Measurements from ENCODE around the gene SLC22A12. TPM values are rescaled to one million over a fixed set of nuclear protein-coding genes. Genes with fewer than 3 reads are reported as not detected.

The SLC22A12 gene
- total RNA-seq, 2 donors from 2014 or later: not detected

DNA sequence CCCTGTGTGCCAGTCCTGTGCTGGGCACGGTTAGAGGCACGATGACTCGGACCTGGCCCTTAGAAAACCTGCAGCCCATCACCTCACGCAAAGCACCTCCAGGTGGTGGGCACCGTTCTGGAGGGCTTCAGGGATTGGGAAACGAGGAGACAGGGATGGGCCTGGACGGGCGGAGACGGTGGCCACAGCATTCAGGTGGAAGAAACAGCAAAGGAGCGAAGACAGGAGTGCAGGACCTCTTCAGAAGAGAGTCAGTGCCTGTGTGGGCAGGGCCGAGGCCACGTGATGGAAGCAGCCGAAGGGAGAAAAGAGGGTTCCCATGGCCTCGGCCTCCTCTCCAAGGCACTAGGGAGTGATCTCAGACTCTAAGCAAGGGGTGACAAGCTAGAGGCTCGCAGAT lies 8.1 kb upstream of the SLC22A12 start:
- no peak for TF ChIP-seq CTCF (IDR thresholded peaks at IDR 0.05)
- Histone ChIP-seq H3K9me3 (no peaks in the 10 kb centered on the region), H3K36me3 (no peaks in the 10 kb centered on the region), H3K4me3 (no peak overlapping the region), H3K27me3 (replicated peaks; ENCODE audit: insufficient read depth) (no peaks in the 10 kb centered on the region), H3K27ac (no peak overlapping the region), H3K4me1 (ENCODE audit: control insufficient read depth in 1 of 2, low read depth in 2 of 2) (peaks cover 5 to 15% of the 10 kb centered on the region in 2 donors)
- DNase-seq (ENCODE audit: low spot score) (no peak), ATAC-seq (ENCODE audit: insufficient number of reproducible peaks, low FRiP score, low read depth) (no peak)

DNA sequence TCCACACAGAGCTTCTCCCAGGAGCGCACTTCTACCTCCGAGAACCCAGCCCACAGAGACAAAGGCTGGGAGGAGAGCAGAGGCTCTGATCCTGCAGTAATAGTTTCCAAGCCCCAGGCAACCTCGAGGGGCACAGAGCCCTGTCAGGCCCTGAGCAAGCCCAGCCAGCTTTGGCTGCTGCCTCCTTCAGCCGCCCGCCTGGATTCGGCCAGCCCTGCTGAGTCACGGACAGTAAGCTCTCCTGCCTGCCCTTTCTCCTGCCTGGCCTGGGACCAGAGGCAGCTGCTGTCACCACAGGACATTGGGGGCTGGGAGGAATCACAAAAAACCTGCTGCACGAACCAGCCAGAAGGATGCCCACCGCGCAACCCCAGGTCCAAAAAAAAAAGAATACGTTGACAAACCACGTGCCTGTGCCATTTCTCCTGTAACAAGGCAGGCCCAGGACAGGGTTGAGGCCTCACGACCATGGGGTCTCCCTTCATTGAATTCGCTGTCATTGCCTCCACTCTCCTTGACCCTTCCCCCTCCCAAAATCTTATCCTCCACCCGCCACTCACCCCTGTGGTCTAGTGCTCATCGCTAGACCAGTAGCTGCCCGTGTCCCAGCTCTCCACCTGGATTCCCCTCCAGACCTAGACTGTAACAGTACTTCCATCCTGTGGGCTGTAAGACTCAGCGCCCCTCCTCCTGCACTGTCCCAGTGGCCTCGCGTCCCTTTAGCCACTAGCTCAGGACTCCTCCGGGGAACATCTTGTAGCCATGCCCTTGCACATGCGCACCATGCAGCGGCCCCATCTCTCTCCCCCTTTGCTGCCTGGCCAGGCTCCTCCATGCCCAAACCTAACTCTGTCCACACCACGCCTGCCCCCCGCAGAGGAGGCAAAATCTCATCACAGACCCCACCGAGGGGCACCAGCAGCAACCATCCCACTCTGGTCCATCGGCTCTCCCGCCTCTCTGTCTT lies 7.4 kb upstream of the SLC22A12 start:
- TF ChIP-seq CTCF (IDR thresholded peaks at IDR 0.05): no peak
- Histone ChIP-seq H3K4me3 (no peak overlapping the region), H3K9me3 (no peaks in the 10 kb centered on the region), H3K4me1 (ENCODE audit: control insufficient read depth in 1 of 2, low read depth in 2 of 2) (peaks cover 5 to 15% of the 10 kb centered on the region in 2 donors), H3K36me3 (no peaks in the 10 kb centered on the region), H3K27ac (no peak overlapping the region), H3K27me3 (replicated peaks; ENCODE audit: insufficient read depth) (no peaks in the 10 kb centered on the region)
- no peak for DNase-seq (ENCODE audit: low spot score)
- no peak for ATAC-seq (ENCODE audit: insufficient number of reproducible peaks, low FRiP score, low read depth)

DNA sequence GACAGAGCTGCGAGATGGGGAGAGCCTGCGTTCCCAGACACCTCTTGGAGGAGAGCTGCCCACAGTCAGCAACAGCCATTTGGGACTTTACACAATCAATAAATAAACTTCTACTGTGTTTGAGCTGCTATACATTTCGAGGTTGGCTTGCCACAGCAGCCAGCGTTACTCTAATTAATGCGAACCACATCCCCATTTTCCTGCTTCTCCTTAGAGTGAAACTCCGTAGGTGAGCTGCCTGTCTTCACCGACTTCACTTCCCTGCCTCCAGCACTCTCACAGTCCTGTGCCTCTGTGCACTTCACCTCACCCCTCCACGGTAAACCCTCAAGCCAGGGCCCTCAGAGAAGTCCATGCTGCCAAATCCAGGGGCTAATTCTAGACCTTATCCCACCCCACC lies 5.9 kb upstream of the SLC22A12 start:
- no peak for ATAC-seq (ENCODE audit: insufficient number of reproducible peaks, low FRiP score, low read depth)
- Histone ChIP-seq H3K4me3 (no peak overlapping the region), H3K4me1 (ENCODE audit: control insufficient read depth in 1 of 2, low read depth in 2 of 2) (peaks cover 5 to 10% of the 10 kb centered on the region in 2 donors), H3K36me3 (no peaks in the 10 kb centered on the region), H3K9me3 (no peaks in the 10 kb centered on the region), H3K27ac (no peak overlapping the region), H3K27me3 (replicated peaks; ENCODE audit: insufficient read depth) (no peaks in the 10 kb centered on the region)
- no peak for DNase-seq (ENCODE audit: low spot score)
- TF ChIP-seq CTCF (IDR thresholded peaks at IDR 0.05): no peak

GRCh38 chr11:64586366-64586765 lies 4.7 kb upstream of the SLC22A12 start:
- H3K27ac ChIP-seq: no peak overlapping the region
- no peaks in the 10 kb centered on the region for H3K36me3 ChIP-seq
- H3K4me3 ChIP-seq: no peak overlapping the region
- DNase-seq (ENCODE audit: low spot score) (no peak), ATAC-seq (ENCODE audit: insufficient number of reproducible peaks, low FRiP score, low read depth) (no peak)
- no peak for TF ChIP-seq CTCF (IDR thresholded peaks at IDR 0.05)
- H3K4me1 ChIP-seq (ENCODE audit: control insufficient read depth in 1 of 2, low read depth in 2 of 2): no peaks in the 10 kb centered on the region
- H3K27me3 ChIP-seq (replicated peaks; ENCODE audit: insufficient read depth): no peaks in the 10 kb centered on the region
- no peaks in the 10 kb centered on the region for H3K9me3 ChIP-seq

DNA sequence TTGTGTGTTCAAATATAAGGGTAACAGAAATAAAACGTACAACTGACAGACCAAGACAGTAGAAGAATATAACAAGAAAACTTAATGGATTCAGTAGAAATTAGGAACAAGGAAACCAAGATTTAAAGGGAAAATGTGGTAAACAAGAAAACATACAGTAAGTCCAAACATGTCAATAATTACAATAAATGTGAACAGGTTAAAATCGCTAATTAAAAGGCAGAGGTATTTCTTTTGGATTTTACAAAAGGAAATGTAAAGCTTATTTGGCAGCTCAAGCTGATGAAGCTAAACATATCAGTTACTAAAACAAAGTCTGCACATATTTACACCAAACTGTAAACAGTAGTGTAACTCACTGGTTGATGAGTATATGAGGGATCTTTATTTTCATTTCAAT lies 2.3 kb upstream of the SLC22A12 start:
- H3K27ac ChIP-seq: no peak overlapping the region
- DNase-seq (ENCODE audit: low spot score) (no peak), ATAC-seq (ENCODE audit: insufficient number of reproducible peaks, low FRiP score, low read depth) (no peak)
- no peak overlapping the region for H3K4me3 ChIP-seq
- no peaks in the 10 kb centered on the region for H3K4me1 ChIP-seq (ENCODE audit: control insufficient read depth in 1 of 2, low read depth in 2 of 2)
- H3K36me3 ChIP-seq: no peaks in the 10 kb centered on the region
- H3K27me3 ChIP-seq (replicated peaks; ENCODE audit: insufficient read depth): no peaks in the 10 kb centered on the region
- no peak for TF ChIP-seq CTCF (IDR thresholded peaks at IDR 0.05)
- H3K9me3 ChIP-seq: no peaks in the 10 kb centered on the region

Data from thoracic aorta (tissue), 2 donors.